PFSK-1 (cell line): ENCODE results near the gene FAM83C. TPM values are rescaled to one million over a fixed set of nuclear protein-coding genes. Genes with fewer than 3 reads are reported as not detected.

Experiments
- FOXP2 ChIP-seq: optimal IDR thresholded peaks from 2 replicates; pipeline ENCODE3; 2011; ENCODE audit warnings: borderline replicate concordance, control low read depth, inconsistent platforms; ENCODE audit not compliant: insufficient read depth; ENCODE audit errors: extremely low read length, extremely low read depth
- POLR2AphosphoS5 ChIP-seq: IDR thresholded peaks from 2 replicates; pipeline ENCODE4 v1.6.1; 2012; ENCODE audit warnings: low read depth, mild to moderate bottlenecking, control low read depth, low read length, moderate library complexity
- REST ChIP-seq, 2 experiments: IDR thresholded peaks; 2 replicates each; pipeline versions ENCODE4 v1.6.1 to v1.8.0; 2011 to 2012; ENCODE audit warnings: low read depth in 2 of 2, low read length in 2 of 2, control low read depth in 1 of 2, inconsistent platforms in 1 of 2, mild to moderate bottlenecking in 1 of 2, moderate library complexity in 1 of 2; ENCODE audit not compliant: insufficient read depth in 1 of 2
- SIN3A ChIP-seq: IDR thresholded peaks from 2 replicates; pipeline ENCODE4 v1.6.1; 2012; ENCODE audit warnings: mild to moderate bottlenecking, low read length, moderate library complexity, borderline replicate concordance; ENCODE audit not compliant: insufficient read depth
- TAF1 ChIP-seq: IDR thresholded peaks from 2 replicates; pipeline ENCODE4 v1.6.1; 2012; ENCODE audit warnings: low read length, control low read depth, borderline replicate concordance; ENCODE audit not compliant: insufficient read depth
- polyA plus RNA-seq: library from polyadenylated mRNA; unstranded; fragments of >200 nt; gene quantifications from one replicate; pipeline ENCODE4 v1.2.1, GENCODE V29; 2012; ENCODE audit warnings: low read depth, missing spikeins; ENCODE audit not compliant: insufficient read length

The FAM83C gene
- polyA plus RNA-seq = not detected

- TF ChIP-seq POLR2AphosphoS5 = no peak
- TF ChIP-seq FOXP2 = no peak
- TF ChIP-seq TAF1 = no peak
- no peak for TF ChIP-seq REST (IDR thresholded peaks at IDR 0.05; ENCODE audit: insufficient read depth in 1 of 2, low read depth in 2 of 2, low read length in 2 of 2)
Observed at GRCh38 chr20:35291654-35292503, at the start of gene FAM83C. TSS of gene FAM83C (minus strand) at chr20:35292425. CDS start at chr20:35292304, 121 bp downstream.

- TF ChIP-seq SIN3A (no peak), TAF1 (no peak), FOXP2 (no peak), POLR2AphosphoS5 (no peak), REST (IDR thresholded peaks at IDR 0.05; ENCODE audit: insufficient read depth in 1 of 2, low read depth in 2 of 2, low read length in 2 of 2) (no peak)
Observed at GRCh38 chr20:35341366-35342028, 49.3 kb upstream of the FAM83C start.

- no peak for TF ChIP-seq POLR2AphosphoS5
- TF ChIP-seq TAF1 = no peak
- TF ChIP-seq SIN3A = no peak
- TF ChIP-seq FOXP2 = no peak
- no peak for TF ChIP-seq REST (IDR thresholded peaks at IDR 0.05; ENCODE audit: insufficient read depth in 1 of 2, low read depth in 2 of 2, low read length in 2 of 2)
Observed at GRCh38 chr20:35340436-35340835, 48.2 kb upstream of the FAM83C start.

GRCh38 chr20:35339636-35340035, 47.4 kb upstream of the FAM83C start:
- TF ChIP-seq SIN3A (no peak), POLR2AphosphoS5 (no peak), FOXP2 (no peak), REST (IDR thresholded peaks at IDR 0.05; ENCODE audit: insufficient read depth in 1 of 2, low read depth in 2 of 2, low read length in 2 of 2) (no peak), TAF1 (no peak)
